Measurements from ENCODE around the gene FXYD1.
A peak's percentile ranks its signal among the peaks of the same experiment; 100 is the strongest.

Gene FXYD1

DNA sequence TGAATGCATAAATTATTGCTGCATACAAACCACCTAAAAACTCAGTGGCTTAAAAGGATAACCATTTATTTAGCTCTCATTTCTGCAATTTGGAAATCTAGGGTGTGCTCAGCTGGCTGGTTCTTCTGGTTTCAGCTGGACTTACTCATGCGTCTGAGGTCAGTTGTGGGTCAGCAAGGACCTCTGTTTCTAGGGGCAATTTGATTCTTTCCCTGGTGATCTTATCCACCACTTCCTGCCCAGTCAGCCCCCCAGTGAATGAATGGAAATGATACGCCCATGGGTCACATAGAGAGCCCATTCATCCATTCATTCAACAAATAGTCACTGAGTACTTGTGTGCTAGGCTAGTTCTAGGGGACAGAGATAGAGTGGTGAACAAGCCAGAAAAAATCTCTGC is 25.8 kb downstream of the FXYD1 start:
- DNase-seq (ENCODE audit: low spot score in 2 of 2) (no peak), ATAC-seq (ENCODE audit: low read depth) (no peak)
- peak overlapping the region; percentile 65 for H3K27ac Mint-ChIP-seq
- no peak overlapping the region for H3K4me3 Mint-ChIP-seq
- H3K9me3 Mint-ChIP-seq, result peaks cover 3% of the 10 kb centered on the region
- peaks cover 36% of the 10 kb centered on the region for H3K4me1 Mint-ChIP-seq
- no peaks in the 10 kb centered on the region for H3K27me3 Mint-ChIP-seq
- H3K36me3 Mint-ChIP-seq, result peaks cover 61% of the 10 kb centered on the region

DNA sequence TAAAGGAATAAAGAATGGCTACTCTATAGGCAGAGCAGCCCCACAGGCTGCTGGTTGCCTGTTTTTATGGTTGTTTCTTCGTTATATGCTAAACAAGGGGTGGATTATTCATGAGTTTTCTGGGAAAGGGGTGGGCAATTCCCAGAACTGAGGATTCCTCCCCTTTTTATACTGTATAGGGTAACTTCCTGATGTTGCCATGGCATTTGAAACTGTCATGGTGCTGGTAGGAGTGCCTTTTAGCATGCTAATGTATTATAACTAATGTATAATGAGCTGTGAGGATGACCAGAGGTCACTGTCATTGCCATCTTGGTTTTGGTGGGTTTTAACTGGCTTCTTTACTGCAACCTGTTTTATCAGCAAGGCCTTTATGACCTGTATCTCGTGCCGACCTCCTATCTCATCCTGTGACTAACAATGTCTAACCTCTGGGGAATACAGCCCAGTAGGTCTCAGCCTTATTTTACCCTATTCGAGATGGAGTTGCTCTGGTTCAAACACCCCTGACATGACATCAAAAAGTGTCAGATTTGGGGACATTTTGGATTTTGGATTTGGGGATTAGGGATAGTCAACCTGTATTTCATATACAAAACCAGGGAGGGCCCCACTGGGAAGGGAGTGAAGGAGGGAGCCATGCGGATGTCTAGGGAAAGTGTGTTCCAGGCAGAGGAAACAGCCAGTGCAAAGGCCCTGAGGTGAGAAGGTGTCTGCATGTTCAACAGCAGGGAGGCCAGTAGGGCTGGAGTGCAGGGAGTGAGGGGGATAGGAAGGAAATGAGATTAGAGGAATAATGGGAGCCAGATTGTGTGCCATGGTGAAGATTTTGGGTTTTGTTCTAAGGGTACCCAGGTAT is 26.8 kb downstream of the FXYD1 start:
- Mint-ChIP-seq H3K27me3 (no peaks in the 10 kb centered on the region), H3K27ac (peak overlapping the region; percentile 91), H3K9me3 (peaks cover 3% of the 10 kb centered on the region), H3K4me3 (peak overlapping the region; percentile 58), H3K36me3 (peaks cover 62% of the 10 kb centered on the region), H3K4me1 (peaks cover 34% of the 10 kb centered on the region)
- no peak for DNase-seq (ENCODE audit: low spot score in 2 of 2)
- no peak for ATAC-seq (ENCODE audit: low read depth)

DNA sequence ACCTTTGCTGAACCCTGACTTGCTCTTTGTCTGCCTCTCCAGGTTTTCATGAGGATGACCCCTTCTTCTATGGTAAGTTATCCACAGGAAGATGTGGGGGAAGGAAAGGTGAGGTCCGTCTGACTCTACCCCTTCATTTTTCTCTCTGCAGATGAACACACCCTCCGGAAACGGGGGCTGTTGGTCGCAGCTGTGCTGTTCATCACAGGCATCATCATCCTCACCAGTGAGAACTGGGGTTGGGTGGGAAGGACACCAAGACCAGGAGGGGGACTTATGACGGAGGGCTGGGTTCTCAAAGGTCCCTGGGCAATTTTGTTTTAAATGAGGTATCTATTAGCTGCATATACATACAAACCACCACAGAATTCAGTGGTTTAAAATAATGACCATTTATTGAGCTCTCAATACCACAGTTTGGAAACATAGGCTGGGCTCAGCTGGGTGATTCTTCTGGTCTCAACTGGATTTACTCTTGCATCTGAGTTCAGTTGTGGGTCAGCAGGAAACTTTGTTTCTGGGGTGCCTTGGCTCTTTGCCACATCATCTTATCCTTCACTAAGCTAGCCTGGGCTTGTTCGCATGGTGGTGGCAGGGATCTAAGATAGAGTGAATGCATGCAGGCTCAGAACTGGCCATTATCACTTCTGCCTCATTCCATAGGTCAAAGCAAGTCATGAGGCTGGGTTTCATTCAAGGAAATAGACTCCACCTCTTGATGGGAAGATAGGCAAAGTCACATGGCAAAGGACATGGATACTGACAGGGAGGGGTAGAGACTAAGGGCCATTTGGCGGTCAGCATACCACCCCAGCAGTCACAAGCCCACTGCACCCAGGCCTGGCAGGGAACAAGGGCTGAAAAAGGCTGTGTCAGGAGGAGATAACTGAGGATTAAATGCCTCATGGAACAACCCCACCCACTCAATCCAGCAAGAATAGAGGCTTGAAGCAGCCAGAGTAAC is 27.8 kb downstream of the FXYD1 start:
- Mint-ChIP-seq H3K4me3 (peak overlapping the region; percentile 15), H3K27ac (peak overlapping the region; percentile 91), H3K36me3 (peaks cover 55% of the 10 kb centered on the region), H3K27me3 (no peaks in the 10 kb centered on the region), H3K9me3 (peaks cover 3% of the 10 kb centered on the region), H3K4me1 (peaks cover 30% of the 10 kb centered on the region)
- ATAC-seq (ENCODE audit: low read depth) (no peak), DNase-seq (ENCODE audit: low spot score in 2 of 2) (no peak)

DNA sequence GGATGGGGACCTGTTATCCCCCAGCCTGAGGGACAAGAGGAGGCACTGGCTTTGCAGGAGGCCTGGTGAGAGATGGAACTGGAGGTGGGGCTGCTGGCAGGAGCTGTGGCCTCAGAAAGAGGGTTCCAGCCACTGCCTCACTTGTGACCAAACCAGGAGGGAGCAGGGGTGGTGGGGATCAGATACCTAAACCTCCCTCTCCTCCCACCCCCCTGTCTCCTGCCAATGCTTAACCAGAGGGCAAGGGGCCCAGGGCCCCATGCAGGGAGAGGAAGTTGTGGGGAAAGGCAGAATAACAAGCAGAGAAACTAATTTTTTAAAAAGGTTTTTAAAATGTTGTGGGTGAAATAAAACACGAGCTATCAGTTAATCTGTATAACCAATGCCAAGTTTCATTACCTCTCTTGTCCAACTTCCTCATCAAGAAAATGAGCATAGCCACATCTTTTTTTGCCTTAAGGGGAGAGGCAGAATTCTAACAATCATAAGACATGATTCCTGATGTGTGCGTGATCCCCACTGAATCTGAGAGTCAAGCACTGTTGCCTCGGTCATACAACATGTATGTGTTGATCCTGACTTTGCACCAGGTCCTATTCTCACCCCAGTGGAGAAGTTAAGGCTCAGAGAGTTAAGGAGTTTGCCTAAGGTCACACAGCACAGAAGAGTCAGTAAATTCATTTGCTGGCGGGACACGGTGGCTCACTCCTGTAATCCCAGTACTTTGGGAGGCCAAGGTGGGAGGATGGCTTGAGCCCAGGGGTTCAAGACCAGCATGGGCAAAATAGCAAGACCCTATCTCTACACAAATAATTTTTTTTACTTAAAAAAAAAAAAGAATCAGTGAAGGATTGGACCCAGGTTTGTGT is 28.9 kb downstream of the FXYD1 start:
- ATAC-seq (ENCODE audit: low read depth) (peak; percentile 72), DNase-seq (ENCODE audit: low spot score in 2 of 2) (no peak)
- Mint-ChIP-seq H3K27ac (peak overlapping the region; percentile 91), H3K9me3 (no peaks in the 10 kb centered on the region), H3K4me1 (peaks cover 29% of the 10 kb centered on the region), H3K4me3 (peak overlapping the region; percentile 15), H3K36me3 (peaks cover 44% of the 10 kb centered on the region), H3K27me3 (no peaks in the 10 kb centered on the region)

DNA sequence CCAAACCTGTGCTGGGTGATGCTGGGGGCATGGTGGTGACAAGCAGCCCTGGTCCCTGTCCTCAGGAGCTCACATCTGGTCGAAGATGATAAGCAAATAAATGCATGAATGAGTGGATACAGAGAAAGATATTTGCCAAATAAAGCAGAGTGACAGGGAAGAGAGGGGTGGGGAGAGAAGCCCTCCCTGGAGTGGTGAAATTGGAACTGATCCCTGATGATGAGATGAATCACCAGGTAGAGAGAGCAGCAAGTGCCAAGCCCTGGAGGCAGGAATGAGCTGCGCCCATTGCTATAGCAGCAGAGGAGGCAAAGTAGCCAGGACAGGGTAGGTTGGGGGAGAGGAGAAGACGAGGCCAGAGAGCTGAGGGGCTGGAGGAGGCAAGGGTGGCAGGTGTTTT is 29.6 kb downstream of the FXYD1 start:
- H3K36me3 Mint-ChIP-seq, result peaks cover 39% of the 10 kb centered on the region
- H3K4me1 Mint-ChIP-seq, result peaks cover 29% of the 10 kb centered on the region
- H3K27ac Mint-ChIP-seq, result peak overlapping the region; percentile 91
- H3K4me3 Mint-ChIP-seq, result no peak overlapping the region
- no peak for DNase-seq (ENCODE audit: low spot score in 2 of 2)
- no peaks in the 10 kb centered on the region for H3K9me3 Mint-ChIP-seq
- no peak for ATAC-seq (ENCODE audit: low read depth)
- no peaks in the 10 kb centered on the region for H3K27me3 Mint-ChIP-seq

DNA sequence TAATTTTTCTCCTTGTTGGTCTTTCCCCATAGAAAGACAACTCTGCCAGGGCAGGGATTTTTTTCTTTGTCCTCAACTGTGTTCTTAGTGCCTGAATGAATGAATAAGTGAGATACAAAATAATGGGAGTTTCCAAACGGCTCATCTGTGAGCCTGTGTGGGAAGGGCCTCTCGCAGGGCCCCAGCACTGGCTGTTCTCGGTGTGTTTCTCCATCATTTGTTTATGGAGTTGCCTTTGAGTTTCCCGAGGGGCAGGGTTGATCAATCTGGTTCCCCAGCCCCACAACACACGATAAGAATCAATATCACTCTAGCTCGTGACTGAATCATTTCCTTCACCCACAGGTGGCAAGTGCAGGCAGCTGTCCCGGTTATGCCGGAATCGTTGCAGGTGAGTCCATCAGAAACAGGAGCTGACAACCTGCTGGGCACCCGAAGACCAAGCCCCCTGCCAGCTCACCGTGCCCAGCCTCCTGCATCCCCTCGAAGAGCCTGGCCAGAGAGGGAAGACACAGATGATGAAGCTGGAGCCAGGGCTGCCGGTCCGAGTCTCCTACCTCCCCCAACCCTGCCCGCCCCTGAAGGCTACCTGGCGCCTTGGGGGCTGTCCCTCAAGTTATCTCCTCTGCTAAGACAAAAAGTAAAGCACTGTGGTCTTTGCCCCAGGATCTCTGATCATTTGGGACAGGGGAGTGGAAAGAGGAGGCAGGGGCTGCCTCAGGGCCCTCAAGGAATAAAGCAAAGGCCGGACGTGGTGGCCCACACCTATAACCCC is 30.8 kb downstream of the FXYD1 start:
- peak overlapping the region; percentile 82 for H3K27ac Mint-ChIP-seq
- H3K9me3 Mint-ChIP-seq, result no peaks in the 10 kb centered on the region
- DNase-seq (ENCODE audit: low spot score in 2 of 2) (no peak), ATAC-seq (ENCODE audit: low read depth) (no peak)
- peaks cover 26% of the 10 kb centered on the region for H3K4me1 Mint-ChIP-seq
- peaks cover 32% of the 10 kb centered on the region for H3K36me3 Mint-ChIP-seq
- no peak overlapping the region for H3K4me3 Mint-ChIP-seq
- no peaks in the 10 kb centered on the region for H3K27me3 Mint-ChIP-seq

DNA sequence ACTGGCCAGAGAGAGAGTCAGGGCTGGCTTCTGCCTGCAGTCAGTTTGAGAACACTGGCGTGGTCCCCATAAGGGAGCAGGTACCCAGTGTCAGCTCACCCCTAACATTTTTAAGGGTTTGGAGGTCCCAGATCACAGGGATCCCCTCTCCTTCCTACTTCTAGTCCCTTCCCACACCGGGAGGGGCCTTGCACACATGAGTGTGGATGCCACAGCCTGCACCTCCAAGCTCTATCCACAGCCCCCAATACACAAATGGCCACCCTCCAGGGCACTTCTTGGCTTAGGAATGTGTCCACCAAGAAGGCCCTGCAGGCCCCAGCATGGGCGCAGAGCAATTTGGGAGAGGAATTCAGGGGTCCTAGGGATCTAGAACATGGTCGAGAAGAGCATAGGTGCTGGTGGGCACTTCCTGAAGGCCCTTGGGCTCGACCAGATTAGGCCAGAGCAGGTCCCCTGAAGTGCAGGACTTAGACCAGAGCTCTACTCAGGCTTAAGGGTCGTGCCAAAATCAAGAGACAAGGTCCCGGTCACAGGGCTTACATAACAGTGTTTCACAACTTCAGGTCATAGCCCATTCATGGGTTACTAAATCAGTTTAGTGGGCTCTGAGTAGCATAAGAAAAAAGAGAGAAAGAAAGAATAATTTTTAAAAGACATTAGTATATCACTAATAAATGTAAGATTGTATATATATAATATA is 31.9 kb downstream of the FXYD1 start:
- H3K36me3 Mint-ChIP-seq, result peaks cover 28% of the 10 kb centered on the region

DNA sequence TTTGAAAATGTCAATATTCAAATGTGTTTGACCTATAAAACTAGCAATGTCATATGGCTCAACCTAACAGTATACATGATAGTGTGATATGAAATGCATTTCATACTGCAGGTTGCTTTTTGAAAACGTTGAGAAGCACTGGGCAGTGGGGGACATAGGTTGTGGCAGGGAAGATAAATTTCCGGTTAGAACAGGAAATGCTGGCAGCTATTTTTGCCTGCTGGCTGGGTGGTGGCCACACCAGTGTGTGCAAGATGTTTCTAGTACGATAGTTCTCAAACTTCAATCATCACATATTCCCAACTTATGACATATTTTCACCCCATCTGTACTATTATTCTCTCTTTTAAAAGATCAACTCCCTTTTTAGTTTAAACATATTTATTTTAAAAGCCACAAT is 33.1 kb downstream of the FXYD1 start:
- DNase-seq (ENCODE audit: low spot score in 2 of 2), result no peak
- H3K4me1 Mint-ChIP-seq, result peaks cover 24% of the 10 kb centered on the region
- peak overlapping the region; percentile 68 for H3K27ac Mint-ChIP-seq
- ATAC-seq (ENCODE audit: low read depth), result peak; percentile 45
- H3K27me3 Mint-ChIP-seq, result no peaks in the 10 kb centered on the region
- peak overlapping the region; percentile 37 for H3K4me3 Mint-ChIP-seq
- peaks cover 16% of the 10 kb centered on the region for H3K36me3 Mint-ChIP-seq
- H3K9me3 Mint-ChIP-seq, result no peaks in the 10 kb centered on the region

More for the DNA sequence above, 31.9 kb downstream of the FXYD1 start:
- H3K4me3 Mint-ChIP-seq, result no peak overlapping the region
- DNase-seq (ENCODE audit: low spot score in 2 of 2) (no peak), ATAC-seq (ENCODE audit: low read depth) (no peak)
- peak overlapping the region; percentile 75 for H3K27ac Mint-ChIP-seq
- H3K27me3 Mint-ChIP-seq, result no peaks in the 10 kb centered on the region
- peaks cover 31% of the 10 kb centered on the region for H3K4me1 Mint-ChIP-seq
- H3K9me3 Mint-ChIP-seq, result no peaks in the 10 kb centered on the region

DNA sequence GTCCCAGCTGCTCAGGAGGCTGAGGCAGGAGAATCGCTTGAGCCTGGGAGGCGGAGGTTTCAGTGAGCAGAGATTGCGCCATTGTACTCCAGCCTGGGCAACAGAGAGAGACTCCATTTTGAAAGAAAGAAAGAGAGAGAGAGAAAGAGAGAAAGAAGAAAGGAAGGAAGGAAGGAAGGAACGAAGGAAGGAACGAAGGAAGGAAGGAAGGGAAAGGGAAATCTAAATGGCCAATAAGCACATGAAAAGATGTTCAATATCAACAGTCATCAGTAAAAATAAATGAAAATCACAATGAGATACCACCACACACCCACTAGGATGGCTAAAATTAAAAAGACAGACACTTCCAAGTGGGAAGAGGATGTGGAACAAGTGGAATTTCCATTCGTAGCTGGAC is 35.6 kb downstream of the FXYD1 start:
- Mint-ChIP-seq H3K4me1 (peaks cover 11% of the 10 kb centered on the region), H3K27me3 (no peaks in the 10 kb centered on the region), H3K36me3 (peaks cover 10% of the 10 kb centered on the region), H3K4me3 (no peak overlapping the region), H3K27ac (peak overlapping the region; percentile 82), H3K9me3 (peaks cover 3% of the 10 kb centered on the region)
- no peak for DNase-seq (ENCODE audit: low spot score in 2 of 2)
- ATAC-seq (ENCODE audit: low read depth), result no peak

DNA sequence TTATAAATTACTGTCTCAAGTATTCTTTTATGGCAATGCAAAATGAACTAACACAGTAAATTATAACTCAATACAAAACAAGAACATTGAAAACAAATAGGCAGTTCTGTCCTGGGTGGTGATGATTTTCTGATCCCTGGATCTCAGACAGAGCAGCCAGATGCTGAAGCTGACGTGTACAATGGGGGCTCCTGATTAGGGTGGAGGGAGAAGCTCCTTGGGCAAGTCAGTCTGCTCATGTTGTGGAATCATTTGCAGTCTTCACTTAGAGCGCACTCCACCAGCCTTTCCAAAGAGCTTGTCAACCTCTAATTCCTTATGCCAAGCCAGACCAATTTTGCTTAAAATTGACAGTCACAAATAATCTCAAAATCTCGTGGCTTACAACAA is 37.6 kb downstream of the FXYD1 start:
- H3K4me1 Mint-ChIP-seq, result peaks cover 14% of the 10 kb centered on the region
- no peak overlapping the region for H3K4me3 Mint-ChIP-seq
- ATAC-seq (ENCODE audit: low read depth) (no peak), DNase-seq (ENCODE audit: low spot score in 2 of 2) (no peak)
- H3K27ac Mint-ChIP-seq, result no peak overlapping the region
- peaks cover 3% of the 10 kb centered on the region for H3K9me3 Mint-ChIP-seq
- H3K27me3 Mint-ChIP-seq, result no peaks in the 10 kb centered on the region
- H3K36me3 Mint-ChIP-seq, result peaks cover 8% of the 10 kb centered on the region

DNA sequence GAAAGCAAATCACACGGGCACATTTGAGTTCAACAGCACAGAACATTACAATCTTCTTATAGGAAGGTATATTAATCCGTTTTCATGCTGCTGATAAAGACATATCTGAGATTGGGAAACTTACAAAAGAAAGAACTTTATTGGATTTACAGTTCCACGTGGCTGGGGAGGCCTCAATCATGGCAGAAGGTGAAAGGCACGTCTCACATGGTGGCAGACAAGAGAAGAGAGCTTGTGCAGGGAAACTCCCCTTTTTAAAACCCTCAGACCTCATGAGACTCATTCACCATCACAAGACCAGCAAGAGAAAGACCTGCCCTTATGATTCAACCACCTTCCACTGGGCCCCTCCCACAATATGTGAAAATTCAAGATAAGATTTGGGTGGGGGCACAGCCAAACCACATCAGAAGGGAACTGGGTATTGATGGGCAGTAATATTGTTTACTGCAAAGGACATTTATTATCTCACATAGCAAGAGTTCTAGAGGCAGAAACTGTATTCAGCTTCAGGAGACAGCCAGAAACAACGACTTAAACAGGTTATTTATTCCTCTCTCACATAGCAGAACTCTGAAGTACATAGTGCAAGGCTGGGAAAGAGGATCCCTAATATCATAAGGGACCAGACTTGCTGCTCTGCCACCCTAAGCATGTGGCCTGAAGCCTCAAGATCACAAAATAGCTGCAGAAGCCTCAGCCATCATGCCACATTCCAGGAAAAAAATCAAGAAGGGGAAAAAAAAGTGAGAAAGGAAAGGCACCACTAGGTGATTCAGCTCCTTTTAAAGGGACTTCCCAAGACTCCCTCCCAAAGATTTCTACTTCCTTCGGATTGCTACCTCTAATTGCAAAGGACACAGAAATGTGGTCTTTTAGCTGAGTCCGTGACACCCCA is 39.0 kb downstream of the FXYD1 start:
- no peaks in the 10 kb centered on the region for H3K27me3 Mint-ChIP-seq
- DNase-seq (ENCODE audit: low spot score in 2 of 2) (no peak), ATAC-seq (ENCODE audit: low read depth) (no peak)
- peaks cover 3% of the 10 kb centered on the region for H3K9me3 Mint-ChIP-seq
- H3K4me1 Mint-ChIP-seq, result peaks cover 13% of the 10 kb centered on the region
- H3K4me3 Mint-ChIP-seq, result no peak overlapping the region
- peaks cover 8% of the 10 kb centered on the region for H3K36me3 Mint-ChIP-seq
- H3K27ac Mint-ChIP-seq, result no peak overlapping the region

DNA sequence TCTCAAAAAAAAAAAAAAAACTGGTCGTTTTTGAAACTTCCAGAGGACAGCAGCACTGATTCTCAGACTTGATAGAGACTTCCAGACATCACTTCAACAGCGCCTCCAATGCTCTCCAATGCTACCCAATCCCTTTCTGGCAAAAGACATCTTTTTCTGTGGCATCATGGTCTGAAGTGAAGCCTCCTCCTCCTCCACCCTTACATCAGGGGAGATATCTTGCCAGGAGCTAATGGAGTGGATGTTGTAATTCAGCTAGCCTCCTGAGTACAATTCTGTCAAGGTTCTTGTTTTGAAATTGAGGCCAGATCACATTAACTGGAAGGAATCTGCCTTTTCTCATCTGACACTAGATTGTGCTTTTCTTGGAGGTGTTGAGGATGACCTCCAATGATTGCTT is 40.1 kb downstream of the FXYD1 start:
- DNase-seq (ENCODE audit: low spot score in 2 of 2), result no peak
- no peak for ATAC-seq (ENCODE audit: low read depth)
- H3K27me3 Mint-ChIP-seq, result no peaks in the 10 kb centered on the region
- no peak overlapping the region for H3K27ac Mint-ChIP-seq
- peaks cover 3% of the 10 kb centered on the region for H3K9me3 Mint-ChIP-seq
- peaks cover 17% of the 10 kb centered on the region for H3K4me1 Mint-ChIP-seq
- peaks cover 12% of the 10 kb centered on the region for H3K36me3 Mint-ChIP-seq
- no peak overlapping the region for H3K4me3 Mint-ChIP-seq
